Omental fat pad (tissue), 4 donors: ENCODE results near the gene FAM234A. TPM values are rescaled to one million over a fixed set of nuclear protein-coding genes. Genes with fewer than 3 reads are reported as not detected.
"Not testable (repeated sequence)": the region's sequence is repeated elsewhere in the genome, so short reads cannot be mapped to it uniquely, and the experiment has no call there.

Experiments used
- ATAC-seq: fragments of 150-250 bp; one replicate; pipeline ENCODE4 v1.9.1; 2016; ENCODE audit warnings: mild to moderate bottlenecking, moderate library complexity; ENCODE audit not compliant: low FRiP score
- DNase-seq: peaks from one replicate; pipeline ENCODE4 v3.0.0-alpha.2; 2019; ENCODE audit warnings: low spot score
- total RNA-seq, 4 donors: library from RNA; depleted of rRNA; stranded (reverse); fragments of >200 nt; gene quantifications; one replicate each; pipeline ENCODE4 v1.1.0, GENCODE V29; 2016
- TF ChIP-seq, protein P1 (sequence below), 3 donors: fragments of 450-650 bp; IDR thresholded peaks; one replicate each; pipeline ENCODE4 v1.5.1; 2016 to 2017; ENCODE audit warnings: antibody characterized with exemption in 3 of 3, mild to moderate bottlenecking in 3 of 3, moderate library complexity in 2 of 3

FAM234A gene
- total RNA-seq, 4 donors from 2014 or later: 48.5 to 119 (median 69.3) TPM

DNA sequence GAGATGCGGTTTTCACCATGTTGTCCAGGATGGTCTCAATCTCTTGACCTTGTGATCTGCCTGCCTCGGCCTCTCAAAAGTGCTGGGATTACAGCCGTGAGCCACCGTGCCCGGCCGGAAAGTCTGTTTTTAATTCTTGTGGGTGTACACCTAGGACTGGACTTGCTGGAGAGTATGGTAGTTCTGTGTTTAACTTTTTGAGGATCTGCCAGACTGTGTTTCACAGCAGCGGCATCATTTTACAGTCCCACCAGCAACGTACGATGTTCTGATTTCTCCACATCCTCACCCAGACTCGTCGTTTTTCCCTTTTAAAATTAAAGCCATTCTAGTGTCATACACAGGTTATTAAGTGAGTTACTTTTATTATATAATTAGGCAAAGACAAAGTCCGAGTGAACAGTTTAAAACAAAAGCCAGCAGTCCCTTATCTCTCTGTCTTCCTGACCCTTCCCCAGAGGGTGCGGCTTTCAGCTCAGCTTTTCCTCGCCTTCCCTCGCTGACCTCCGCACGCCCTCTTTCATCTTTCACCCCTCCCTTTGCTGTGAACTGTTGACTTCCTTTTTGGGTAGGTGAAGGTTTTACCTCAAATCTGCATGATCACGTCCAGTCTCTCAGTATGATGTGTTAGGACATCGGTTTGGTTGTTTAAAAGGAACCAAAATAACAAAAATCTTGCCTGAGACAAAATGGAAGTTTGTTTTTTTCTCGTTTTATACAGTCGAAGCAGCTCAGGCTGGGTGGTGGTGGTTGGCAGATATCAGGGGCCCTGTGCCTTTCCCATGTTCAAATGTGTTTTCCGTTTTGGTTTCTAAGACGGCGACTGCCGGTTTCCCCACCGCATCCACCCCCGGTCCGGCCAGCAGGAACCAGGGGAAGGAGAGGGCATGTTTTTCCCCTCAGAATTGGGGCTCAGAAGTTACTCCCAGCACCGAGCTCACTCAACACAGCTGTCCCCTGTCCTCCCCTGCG is 18.0 kb downstream of the FAM234A start:
- TF ChIP-seq, protein P1, sequence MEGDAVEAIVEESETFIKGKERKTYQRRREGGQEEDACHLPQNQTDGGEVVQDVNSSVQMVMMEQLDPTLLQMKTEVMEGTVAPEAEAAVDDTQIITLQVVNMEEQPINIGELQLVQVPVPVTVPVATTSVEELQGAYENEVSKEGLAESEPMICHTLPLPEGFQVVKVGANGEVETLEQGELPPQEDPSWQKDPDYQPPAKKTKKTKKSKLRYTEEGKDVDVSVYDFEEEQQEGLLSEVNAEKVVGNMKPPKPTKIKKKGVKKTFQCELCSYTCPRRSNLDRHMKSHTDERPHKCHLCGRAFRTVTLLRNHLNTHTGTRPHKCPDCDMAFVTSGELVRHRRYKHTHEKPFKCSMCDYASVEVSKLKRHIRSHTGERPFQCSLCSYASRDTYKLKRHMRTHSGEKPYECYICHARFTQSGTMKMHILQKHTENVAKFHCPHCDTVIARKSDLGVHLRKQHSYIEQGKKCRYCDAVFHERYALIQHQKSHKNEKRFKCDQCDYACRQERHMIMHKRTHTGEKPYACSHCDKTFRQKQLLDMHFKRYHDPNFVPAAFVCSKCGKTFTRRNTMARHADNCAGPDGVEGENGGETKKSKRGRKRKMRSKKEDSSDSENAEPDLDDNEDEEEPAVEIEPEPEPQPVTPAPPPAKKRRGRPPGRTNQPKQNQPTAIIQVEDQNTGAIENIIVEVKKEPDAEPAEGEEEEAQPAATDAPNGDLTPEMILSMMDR (IDR thresholded peaks at IDR 0.05): no peak
- ATAC-seq (no peak), DNase-seq (no peak)

DNA sequence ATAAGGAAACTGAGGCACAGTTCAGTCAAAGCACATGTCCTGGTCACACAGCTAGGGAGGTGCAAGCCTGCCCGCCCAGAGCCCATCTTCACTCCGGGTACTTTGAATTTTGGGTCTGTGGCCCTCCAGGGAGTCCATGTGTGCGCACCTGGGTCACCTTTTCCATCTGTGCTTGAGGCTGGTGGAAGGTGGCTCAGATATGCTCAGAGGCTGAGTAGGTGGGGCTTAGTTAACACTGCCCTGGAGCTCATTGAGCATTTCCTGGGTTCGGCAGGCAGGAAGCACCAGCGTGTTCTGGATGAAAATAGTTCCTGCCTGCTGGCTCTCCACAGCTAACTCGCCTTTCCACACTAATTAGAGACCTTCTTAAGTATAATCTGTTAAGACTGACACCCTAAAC is 19.2 kb downstream of the FAM234A start:
- DNase-seq: no peak
- no peak for ATAC-seq
- TF ChIP-seq, protein P1 (IDR thresholded peaks at IDR 0.05): no peak

DNA sequence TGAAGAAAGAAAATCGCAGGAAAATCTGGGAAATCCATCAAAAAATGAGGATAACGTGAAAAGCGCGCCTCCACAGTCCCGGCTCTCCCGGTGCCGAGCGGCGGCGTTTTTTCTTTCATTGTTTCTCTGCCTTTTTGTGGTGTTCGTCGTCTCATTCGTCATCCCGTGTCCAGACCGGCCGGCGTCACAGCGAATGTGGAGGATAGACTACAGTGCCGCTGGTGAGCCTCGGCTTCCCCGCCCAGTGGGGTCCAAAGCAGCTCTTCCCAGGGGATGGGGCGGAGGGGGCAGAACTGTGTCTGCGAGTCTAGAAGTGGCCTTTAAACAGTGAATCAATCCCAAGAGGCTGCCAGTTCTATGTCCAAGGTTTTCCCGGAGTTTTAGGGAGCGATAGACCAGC is 19.8 kb downstream of the FAM234A start:
- no peak for ATAC-seq
- DNase-seq: no peak
- TF ChIP-seq, protein P1 (IDR thresholded peaks at IDR 0.05): no peak

DNA sequence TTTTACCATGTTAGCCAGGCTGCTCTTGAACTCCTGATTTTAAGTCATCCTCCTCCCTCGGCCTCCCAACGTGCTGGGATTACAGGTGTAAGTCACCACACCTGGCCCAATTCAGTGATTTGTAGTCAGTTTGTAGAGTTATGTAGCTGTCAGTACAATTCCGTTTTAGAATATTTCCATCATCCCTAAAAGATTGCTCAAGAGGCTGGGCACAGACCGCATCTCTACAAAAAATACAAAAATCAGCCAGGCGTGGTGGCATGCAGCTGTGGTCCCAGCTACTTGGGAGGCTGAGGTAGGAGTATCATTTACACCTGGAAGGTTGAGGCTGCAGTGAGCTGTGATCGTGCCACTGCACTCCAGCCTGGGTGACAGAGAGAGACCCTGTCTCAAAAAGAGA is 20.6 kb downstream of the FAM234A start:
- no peak for DNase-seq
- TF ChIP-seq, protein P1 (IDR thresholded peaks at IDR 0.05): no peak
- no peak for ATAC-seq

DNA sequence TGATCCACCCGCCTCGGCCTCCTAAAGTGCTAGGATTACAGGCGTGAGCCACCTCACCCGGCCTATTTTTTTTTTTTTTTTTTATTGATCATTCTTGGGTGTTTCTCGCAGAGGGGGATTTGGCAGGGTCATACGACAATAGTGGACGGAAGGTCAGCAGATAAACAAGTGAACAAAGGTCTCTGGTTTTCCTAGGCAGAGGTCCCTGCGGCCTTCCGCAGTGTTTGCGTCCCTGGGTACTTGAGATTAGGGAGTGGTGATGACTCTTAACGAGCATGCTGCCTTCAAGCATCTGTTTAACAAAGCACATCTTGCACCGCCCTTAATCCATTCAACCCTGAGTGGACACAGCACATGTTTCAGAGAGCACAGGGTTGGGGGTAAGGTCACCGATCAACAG is 23.5 kb downstream of the FAM234A start:
- not testable (repeated sequence) for ATAC-seq, DNase-seq

DNA sequence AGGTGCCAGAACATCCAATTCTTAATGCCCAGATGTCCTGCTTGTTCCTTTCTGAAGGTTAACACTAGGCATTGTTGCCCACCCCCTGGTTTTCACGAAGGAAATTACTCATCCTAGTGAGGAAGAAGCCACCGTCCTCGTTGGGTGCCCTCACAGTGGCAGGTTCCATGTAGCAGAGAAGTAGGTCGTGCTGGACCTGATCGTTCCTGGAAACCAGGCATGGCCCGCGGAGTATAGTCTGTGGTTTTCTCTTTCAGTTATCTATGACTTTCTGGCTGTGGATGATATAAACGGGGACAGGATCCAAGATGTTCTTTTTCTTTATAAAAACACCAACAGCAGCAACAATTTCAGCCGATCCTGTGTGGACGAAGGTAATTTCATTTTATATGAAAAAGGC is 24.6 kb downstream of the FAM234A start:
- TF ChIP-seq, protein P1 (IDR thresholded peaks at IDR 0.05): no peak
- ATAC-seq: no peak
- no peak for DNase-seq

DNA sequence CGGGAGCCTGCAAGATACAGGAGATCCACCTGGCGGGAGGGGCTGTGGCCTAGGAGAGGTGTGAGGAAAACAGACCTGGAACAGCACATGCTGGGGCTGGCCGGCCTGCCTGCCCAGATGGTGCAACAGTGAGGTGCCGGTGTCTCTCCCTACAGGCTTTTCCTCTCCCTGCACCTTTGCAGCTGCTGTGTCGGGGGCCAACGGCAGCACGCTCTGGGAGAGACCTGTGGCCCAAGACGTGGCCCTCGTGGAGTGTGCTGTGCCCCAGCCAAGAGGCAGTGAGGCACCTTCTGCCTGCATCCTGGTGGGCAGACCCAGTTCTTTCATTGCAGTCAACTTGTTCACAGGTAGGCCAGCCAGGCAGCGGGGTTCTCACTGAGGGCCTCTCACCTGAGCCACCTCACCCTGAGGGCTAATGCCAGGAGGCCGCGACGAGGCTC is 25.2 kb downstream of the FAM234A start:
- no peak for DNase-seq
- TF ChIP-seq, protein P1 (IDR thresholded peaks at IDR 0.05): no peak
- no peak for ATAC-seq
